Osteocyte (in vitro differentiated cells): ENCODE data around the gene SPOUT1. TPM values are rescaled to one million over a fixed set of nuclear protein-coding genes. Genes with fewer than 3 reads are reported as not detected.

Experiments used
- DNase-seq: peaks from one replicate; pipeline ENCODE4 v3.0.0; 2021; ENCODE audit warnings: mixed read lengths; ENCODE audit not compliant: unreplicated experiment; ENCODE audit errors: extremely low spot score
- H3K27ac Mint-ChIP-seq: one replicate; pipeline ENCODE4 v1.8.0; 2021; ENCODE audit warnings: mild to moderate bottlenecking, mixed read lengths; ENCODE audit not compliant: unreplicated experiment
- H3K27me3 Mint-ChIP-seq: one replicate; pipeline ENCODE4 v1.8.0; 2021; ENCODE audit warnings: mixed read lengths; ENCODE audit not compliant: unreplicated experiment
- H3K36me3 Mint-ChIP-seq: one replicate; pipeline ENCODE4 v1.8.0; 2021; ENCODE audit warnings: mixed read lengths; ENCODE audit not compliant: unreplicated experiment
- H3K4me1 Mint-ChIP-seq: one replicate; pipeline ENCODE4 v1.8.0; 2021; ENCODE audit warnings: mixed read lengths; ENCODE audit not compliant: unreplicated experiment
- H3K4me3 Mint-ChIP-seq: one replicate; pipeline ENCODE4 v1.8.0; 2021; ENCODE audit warnings: mild to moderate bottlenecking, moderate library complexity, mixed read lengths; ENCODE audit not compliant: unreplicated experiment
- H3K9me3 Mint-ChIP-seq: one replicate; pipeline ENCODE4 v1.8.0; 2021; ENCODE audit warnings: mixed read lengths; ENCODE audit not compliant: unreplicated experiment
- CTCF ChIP-seq: fragments of 200-600 bp; sonication (generic); IDR thresholded peaks from 2 replicates; pipeline ENCODE4 v1.5.0; 2021; ENCODE audit warnings: antibody characterized with exemption, mild to moderate bottlenecking, moderate library complexity
- total RNA-seq: library from RNA; stranded (reverse); gene quantifications from 2 replicates; pipeline ENCODE4 v1.2.1, GENCODE V29; 2021

SPOUT1 gene
- total RNA-seq, 1 donor from 2014 or later: 34.8 TPM

- Mint-ChIP-seq H3K36me3 (peaks cover 6% of the 10 kb centered on the region), H3K4me1 (peaks cover 25% of the 10 kb centered on the region), H3K4me3 (peak overlapping the region; percentile 96), H3K9me3 (no peaks in the 10 kb centered on the region), H3K27me3 (no peaks in the 10 kb centered on the region), H3K27ac (peak overlapping the region; percentile 94)
- no peak for DNase-seq
- TF ChIP-seq CTCF: no peak
Measured at GRCh38 chr9:128771094-128771721, 58.4 kb downstream of the SPOUT1 start.

- peaks cover 25% of the 10 kb centered on the region for H3K4me1 Mint-ChIP-seq
- no peaks in the 10 kb centered on the region for H3K27me3 Mint-ChIP-seq
- no peak for DNase-seq
- peak overlapping the region; percentile 94 for H3K27ac Mint-ChIP-seq
- peaks cover 6% of the 10 kb centered on the region for H3K36me3 Mint-ChIP-seq
- TF ChIP-seq CTCF: no peak
- no peaks in the 10 kb centered on the region for H3K9me3 Mint-ChIP-seq
- H3K4me3 Mint-ChIP-seq: peak overlapping the region; percentile 96
Measured at GRCh38 chr9:128770286-128771030, 59.1 kb downstream of the SPOUT1 start.

Other genes starting within 250 kb of the SPOUT1 start
- gene DYNC2I2, start 172.9 kb downstream of the SPOUT1 start, total RNA-seq: 62.5 and 68.6 TPM in 2 replicates
- gene SET, start 140.6 kb downstream of the SPOUT1 start, total RNA-seq: 381 and 382 TPM in 2 replicates
- 7.5 and 8.0 TPM in 2 replicates for gene PKN3, start 127.3 kb downstream of the SPOUT1 start, total RNA-seq
- gene ZDHHC12, start 105.7 kb downstream of the SPOUT1 start, total RNA-seq: 24.7 and 24.8 TPM in 2 replicates
- 61.2 and 61.9 TPM in 2 replicates for gene ZER1, start 57.9 kb downstream of the SPOUT1 start, total RNA-seq
- 32.8 and 33.3 TPM in 2 replicates for gene TBC1D13, start 42.5 kb downstream of the SPOUT1 start, total RNA-seq
- gene ENDOG, start 11.3 kb downstream of the SPOUT1 start, total RNA-seq: 24.4 and 29.3 TPM in 2 replicates
- gene KYAT1, start 52.2 kb upstream of the SPOUT1 start, total RNA-seq: 5.3 and 6.5 TPM in 2 replicates
- 39.5 and 42.8 TPM in 2 replicates for gene LRRC8A, start 52.3 kb upstream of the SPOUT1 start, total RNA-seq
- 4.6 and 6.0 TPM in 2 replicates for gene PHYHD1, start 91.2 kb upstream of the SPOUT1 start, total RNA-seq
- 27.4 and 30.5 TPM in 2 replicates for gene DOLK, start 117.8 kb upstream of the SPOUT1 start, total RNA-seq
- 44.5 and 49.0 TPM in 2 replicates for gene NUP188, start 117.9 kb upstream of the SPOUT1 start, total RNA-seq
- gene SH3GLB2, start 198.5 kb upstream of the SPOUT1 start, total RNA-seq: 105 and 113 TPM in 2 replicates
- gene MIGA2, start 206.8 kb upstream of the SPOUT1 start, total RNA-seq: 27.5 and 29.9 TPM in 2 replicates